ENCODE measurements around the gene PRKCH. TPM values are rescaled to one million over a fixed set of nuclear protein-coding genes. Genes with fewer than 3 reads are reported as not detected.

Gene PRKCH
- total and polyA plus RNA-seq, 10 of the 15 experiments (the other 5 are each of a cell fraction or from before 2014, with no cell fraction given): 10.7 to 140 (median 33.2) TPM

DNA sequence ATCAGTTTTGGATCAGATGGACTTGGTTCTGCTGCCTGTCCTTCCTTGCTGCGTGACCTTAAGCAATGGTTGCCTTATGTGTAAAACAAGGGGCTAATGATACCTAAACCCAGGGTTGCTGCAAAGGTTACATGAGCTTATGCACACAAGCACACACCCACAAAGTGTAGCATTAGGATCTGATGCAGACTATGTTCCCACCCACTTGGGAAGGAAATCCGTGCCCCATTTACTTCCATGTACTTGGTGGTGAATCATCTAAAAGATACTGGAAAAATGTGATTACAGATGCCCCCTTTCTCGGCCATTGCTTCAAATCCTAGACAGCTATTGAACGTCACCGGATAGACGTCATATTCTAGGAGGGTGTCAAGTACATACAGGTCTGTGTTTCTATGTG lies 87.1 kb downstream of the PRKCH start:
- intact Hi-C loops (cut with micrococcal nuclease; ENCODE audit: unreplicated experiment): no loop called here
- RAD21 ChIA-PET (ENCODE audit: unreplicated experiment): no interaction called here
- SMC1A ChIA-PET (ENCODE audit: uncharacterized antibody, unreplicated experiment): interaction anchor here (0.7 to 2.9 kb wide), 4 partner anchors 12 to 112 kb away, joined by 3 to 14 read pairs (median 4); no protein-coding TSS in a partner anchor
- Histone ChIP-seq H3K4me2 (ENCODE audit: control insufficient read depth, insufficient read depth) (no peak overlapping the region), H3K9ac (ENCODE audit: control insufficient read depth, insufficient read depth, low read length) (no peak overlapping the region), H3K27me3 (replicated peaks in 1 of 2; ENCODE audit: control insufficient read depth in 2 of 2, insufficient read depth in 2 of 2, low read length in 1 of 2) (no peaks in the 10 kb centered on the region), H3K4me1 (ENCODE audit: control insufficient read depth, insufficient read depth, low read length) (peaks cover 13% of the 10 kb centered on the region), H3K79me2 (ENCODE audit: control insufficient read depth, insufficient read depth, low read length) (peaks cover 49% of the 10 kb centered on the region), H3K9me3 (replicated peaks; ENCODE audit: control insufficient read depth, insufficient read depth, low read length) (no peaks in the 10 kb centered on the region), H3K27ac (ENCODE audit: control insufficient read depth, insufficient read depth) (no peak overlapping the region), H4K20me1 (ENCODE audit: control insufficient read depth, insufficient read depth) (no peaks in the 10 kb centered on the region), H3K36me3 (ENCODE audit: control insufficient read depth in 2 of 2, insufficient read depth in 2 of 2, low read length in 1 of 2) (peaks cover 0 to 4% of the 10 kb centered on the region in 2 experiments; a peak in 2 of 4 replicates), H2AFZ (ENCODE audit: control insufficient read depth, low read depth, low read length) (no peak overlapping the region), H3K4me3 (no peak overlapping the region)
- 73% methylated on average over 6 of the region's 6 CpGs for WGBS (ENCODE audit: insufficient coverage, insufficient replicate concordance, low lambda C conversion rate, missing lambda C conversion rate)
- POLR2A ChIA-PET: interaction anchor here (0.5 to 2.1 kb wide), 2 partner anchors 8 to 24 kb away, joined by 6 to 7 read pairs; no protein-coding TSS in a partner anchor
- DNase-seq (ENCODE audit: low read depth, low spot score): no peak
- BruUV-seq (replicated peaks): no TSS peak
- CTCF ChIA-PET: interaction anchor here (1.0 to 1.7 kb wide), 4 partner anchors 9 to 42 kb away, joined by 3 to 5 read pairs (median 4); no protein-coding TSS in a partner anchor
- no peak for FAIRE-seq
- in situ Hi-C loops (cut with MboI): no loop called here
- TF ChIP-seq, protein P1, sequence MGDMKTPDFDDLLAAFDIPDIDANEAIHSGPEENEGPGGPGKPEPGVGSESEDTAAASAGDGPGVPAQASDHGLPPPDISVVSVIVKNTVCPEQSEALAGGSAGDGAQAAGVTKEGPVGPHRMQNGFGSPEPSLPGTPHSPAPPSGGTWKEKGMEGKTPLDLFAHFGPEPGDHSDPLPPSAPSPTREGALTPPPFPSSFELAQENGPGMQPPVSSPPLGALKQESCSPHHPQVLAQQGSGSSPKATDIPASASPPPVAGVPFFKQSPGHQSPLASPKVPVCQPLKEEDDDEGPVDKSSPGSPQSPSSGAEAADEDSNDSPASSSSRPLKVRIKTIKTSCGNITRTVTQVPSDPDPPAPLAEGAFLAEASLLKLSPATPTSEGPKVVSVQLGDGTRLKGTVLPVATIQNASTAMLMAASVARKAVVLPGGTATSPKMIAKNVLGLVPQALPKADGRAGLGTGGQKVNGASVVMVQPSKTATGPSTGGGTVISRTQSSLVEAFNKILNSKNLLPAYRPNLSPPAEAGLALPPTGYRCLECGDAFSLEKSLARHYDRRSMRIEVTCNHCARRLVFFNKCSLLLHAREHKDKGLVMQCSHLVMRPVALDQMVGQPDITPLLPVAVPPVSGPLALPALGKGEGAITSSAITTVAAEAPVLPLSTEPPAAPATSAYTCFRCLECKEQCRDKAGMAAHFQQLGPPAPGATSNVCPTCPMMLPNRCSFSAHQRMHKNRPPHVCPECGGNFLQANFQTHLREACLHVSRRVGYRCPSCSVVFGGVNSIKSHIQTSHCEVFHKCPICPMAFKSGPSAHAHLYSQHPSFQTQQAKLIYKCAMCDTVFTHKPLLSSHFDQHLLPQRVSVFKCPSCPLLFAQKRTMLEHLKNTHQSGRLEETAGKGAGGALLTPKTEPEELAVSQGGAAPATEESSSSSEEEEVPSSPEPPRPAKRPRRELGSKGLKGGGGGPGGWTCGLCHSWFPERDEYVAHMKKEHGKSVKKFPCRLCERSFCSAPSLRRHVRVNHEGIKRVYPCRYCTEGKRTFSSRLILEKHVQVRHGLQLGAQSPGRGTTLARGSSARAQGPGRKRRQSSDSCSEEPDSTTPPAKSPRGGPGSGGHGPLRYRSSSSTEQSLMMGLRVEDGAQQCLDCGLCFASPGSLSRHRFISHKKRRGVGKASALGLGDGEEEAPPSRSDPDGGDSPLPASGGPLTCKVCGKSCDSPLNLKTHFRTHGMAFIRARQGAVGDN (IDR thresholded peaks at IDR 0.05): no peak
- TF ChIP-seq TCF7 (IDR thresholded peaks at IDR 0.05; ENCODE audit: borderline replicate concordance) (no peak), ZBED1 (IDR thresholded peaks at IDR 0.05; ENCODE audit: borderline replicate concordance) (no peak), CHD2 (IDR thresholded peaks at IDR 0.05; ENCODE audit: borderline replicate concordance, low read depth, low read length) (no peak), DPF2 (IDR thresholded peaks at IDR 0.05) (no peak), ZNF274 (IDR thresholded peaks at IDR 0.05; ENCODE audit: insufficient read depth, insufficient read length) (no peak), EGR1 (IDR thresholded peaks at IDR 0.05; ENCODE audit: borderline replicate concordance in 1 of 2, low read depth in 2 of 2, low read length in 2 of 2) (no peak), RBBP5 (conservative IDR thresholded peaks at IDR 0.05) (no peak)
- TF ChIP-seq, protein P2, sequence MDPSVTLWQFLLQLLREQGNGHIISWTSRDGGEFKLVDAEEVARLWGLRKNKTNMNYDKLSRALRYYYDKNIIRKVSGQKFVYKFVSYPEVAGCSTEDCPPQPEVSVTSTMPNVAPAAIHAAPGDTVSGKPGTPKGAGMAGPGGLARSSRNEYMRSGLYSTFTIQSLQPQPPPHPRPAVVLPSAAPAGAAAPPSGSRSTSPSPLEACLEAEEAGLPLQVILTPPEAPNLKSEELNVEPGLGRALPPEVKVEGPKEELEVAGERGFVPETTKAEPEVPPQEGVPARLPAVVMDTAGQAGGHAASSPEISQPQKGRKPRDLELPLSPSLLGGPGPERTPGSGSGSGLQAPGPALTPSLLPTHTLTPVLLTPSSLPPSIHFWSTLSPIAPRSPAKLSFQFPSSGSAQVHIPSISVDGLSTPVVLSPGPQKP (IDR thresholded peaks at IDR 0.05; ENCODE audit: low read depth, low read length): no peak
- TF ChIP-seq, protein P3, sequence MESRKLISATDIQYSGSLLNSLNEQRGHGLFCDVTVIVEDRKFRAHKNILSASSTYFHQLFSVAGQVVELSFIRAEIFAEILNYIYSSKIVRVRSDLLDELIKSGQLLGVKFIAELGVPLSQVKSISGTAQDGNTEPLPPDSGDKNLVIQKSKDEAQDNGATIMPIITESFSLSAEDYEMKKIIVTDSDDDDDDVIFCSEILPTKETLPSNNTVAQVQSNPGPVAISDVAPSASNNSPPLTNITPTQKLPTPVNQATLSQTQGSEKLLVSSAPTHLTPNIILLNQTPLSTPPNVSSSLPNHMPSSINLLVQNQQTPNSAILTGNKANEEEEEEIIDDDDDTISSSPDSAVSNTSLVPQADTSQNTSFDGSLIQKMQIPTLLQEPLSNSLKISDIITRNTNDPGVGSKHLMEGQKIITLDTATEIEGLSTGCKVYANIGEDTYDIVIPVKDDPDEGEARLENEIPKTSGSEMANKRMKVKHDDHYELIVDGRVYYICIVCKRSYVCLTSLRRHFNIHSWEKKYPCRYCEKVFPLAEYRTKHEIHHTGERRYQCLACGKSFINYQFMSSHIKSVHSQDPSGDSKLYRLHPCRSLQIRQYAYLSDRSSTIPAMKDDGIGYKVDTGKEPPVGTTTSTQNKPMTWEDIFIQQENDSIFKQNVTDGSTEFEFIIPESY (IDR thresholded peaks at IDR 0.05): no peak
- no peak for ATAC-seq

All from GM12878 (cell line).